Skeletal muscle satellite cell (primary cell): ENCODE measurements around the gene EXT2.

ENCODE experiments used
- H3K27me3 ChIP-seq: 2 replicates; pipeline ENCODE4 v1.7.0; 2013; ENCODE audit warnings: low read length; ENCODE audit not compliant: control insufficient read depth, insufficient read depth
- H3K36me3 ChIP-seq: 2 replicates; pipeline ENCODE4 v1.7.0; 2013; ENCODE audit warnings: mild to moderate bottlenecking, control low read depth, low read length; ENCODE audit not compliant: insufficient read depth
- H3K4me1 ChIP-seq: 2 replicates; pipeline ENCODE4 v1.7.0; 2013; ENCODE audit warnings: low read length; ENCODE audit not compliant: control insufficient read depth, insufficient read depth
- H3K4me2 ChIP-seq: 2 replicates; pipeline ENCODE4 v1.7.0; 2013; ENCODE audit warnings: mild to moderate bottlenecking, low read length
- H3K4me3 ChIP-seq: 2 replicates; pipeline ENCODE4 v1.7.0; 2013; ENCODE audit warnings: low read length
- H3K9ac ChIP-seq: 2 replicates; pipeline ENCODE4 v1.7.0; 2013; ENCODE audit warnings: mild to moderate bottlenecking, low read depth, low read length, moderate library complexity
- H3K9me3 ChIP-seq: replicated peaks from 2 replicates; pipeline ENCODE4 v1.7.0; 2013; ENCODE audit warnings: mild to moderate bottlenecking, control low read depth, low read length

Gene EXT2

GRCh38 chr11:44157019-44157418 is 61.5 kb downstream of the EXT2 start:
- H3K4me3 ChIP-seq: no peak overlapping the region
- H3K9me3 ChIP-seq: no peaks in the 10 kb centered on the region
- no peaks in the 10 kb centered on the region for H3K27me3 ChIP-seq
- no peak overlapping the region for H3K9ac ChIP-seq
- H3K4me1 ChIP-seq: no peaks in the 10 kb centered on the region
- peaks cover 7% of the 10 kb centered on the region for H3K36me3 ChIP-seq
- no peak overlapping the region for H3K4me2 ChIP-seq

GRCh38 chr11:44158384-44158783 is 62.9 kb downstream of the EXT2 start:
- no peaks in the 10 kb centered on the region for H3K9me3 ChIP-seq
- H3K9ac ChIP-seq: no peak overlapping the region
- no peak overlapping the region for H3K4me3 ChIP-seq
- H3K4me2 ChIP-seq: no peak overlapping the region
- peaks cover 7% of the 10 kb centered on the region for H3K36me3 ChIP-seq
- no peaks in the 10 kb centered on the region for H3K27me3 ChIP-seq
- no peaks in the 10 kb centered on the region for H3K4me1 ChIP-seq

- Histone ChIP-seq H3K9ac (no peak overlapping the region), H3K9me3 (no peaks in the 10 kb centered on the region), H3K36me3 (peaks cover 7% of the 10 kb centered on the region), H3K4me1 (no peaks in the 10 kb centered on the region), H3K4me2 (no peak overlapping the region), H3K27me3 (no peaks in the 10 kb centered on the region), H3K4me3 (no peak overlapping the region)
Measured at GRCh38 chr11:44159848-44160721, 64.6 kb downstream of the EXT2 start.

GRCh38 chr11:44162004-44162403 is 66.5 kb downstream of the EXT2 start:
- H3K27me3 ChIP-seq: no peaks in the 10 kb centered on the region
- no peaks in the 10 kb centered on the region for H3K4me1 ChIP-seq
- no peak overlapping the region for H3K4me3 ChIP-seq
- H3K9ac ChIP-seq: no peak overlapping the region
- H3K36me3 ChIP-seq: peaks cover 7% of the 10 kb centered on the region
- no peak overlapping the region for H3K4me2 ChIP-seq
- no peaks in the 10 kb centered on the region for H3K9me3 ChIP-seq

DNA sequence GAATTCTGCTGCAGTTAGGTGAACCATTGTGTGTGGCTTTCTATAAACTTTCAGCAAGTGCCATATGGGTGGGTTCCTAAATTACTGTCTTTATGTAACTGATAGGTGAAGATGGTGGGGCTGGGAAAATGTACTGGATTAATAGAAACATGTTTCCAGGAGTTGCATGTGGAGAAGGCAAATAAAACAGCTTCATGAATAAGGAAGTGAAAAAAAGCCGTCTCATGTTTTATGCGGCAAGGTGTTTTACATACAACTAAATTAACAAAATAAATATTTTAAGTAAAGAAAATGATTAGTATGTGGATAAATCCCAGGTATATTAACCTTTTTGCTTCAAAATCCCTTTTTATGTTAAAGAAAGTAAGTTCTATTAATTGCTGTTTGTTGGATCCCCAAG is 67.2 kb downstream of the EXT2 start:
- Histone ChIP-seq H3K4me3 (no peak overlapping the region), H3K4me2 (no peak overlapping the region), H3K36me3 (peaks cover 2% of the 10 kb centered on the region), H3K9ac (no peak overlapping the region), H3K27me3 (no peaks in the 10 kb centered on the region), H3K9me3 (no peaks in the 10 kb centered on the region), H3K4me1 (no peaks in the 10 kb centered on the region)

DNA sequence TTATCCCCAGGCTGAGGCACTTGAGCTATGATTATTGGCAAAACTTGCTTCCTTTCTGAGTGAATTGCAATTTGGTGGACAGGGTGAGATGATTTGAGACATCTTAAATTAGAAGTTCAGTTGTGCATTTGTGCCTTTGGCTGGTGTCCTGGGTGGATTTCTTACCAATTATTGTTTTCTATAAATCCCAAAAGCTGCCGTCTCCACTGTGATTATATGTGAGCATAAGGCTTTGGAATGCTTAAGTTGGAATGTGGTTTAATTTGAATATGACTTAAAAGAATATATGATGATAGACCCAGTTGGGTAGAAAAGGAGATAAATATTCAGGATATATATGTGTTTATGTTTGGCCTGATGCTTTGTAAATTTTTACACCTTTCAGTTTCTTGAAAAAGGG is 70.0 kb downstream of the EXT2 start:
- Histone ChIP-seq H3K27me3 (no peaks in the 10 kb centered on the region), H3K9me3 (no peaks in the 10 kb centered on the region), H3K4me2 (no peak overlapping the region), H3K9ac (no peak overlapping the region), H3K36me3 (no peaks in the 10 kb centered on the region), H3K4me1 (no peaks in the 10 kb centered on the region), H3K4me3 (no peak overlapping the region)

DNA sequence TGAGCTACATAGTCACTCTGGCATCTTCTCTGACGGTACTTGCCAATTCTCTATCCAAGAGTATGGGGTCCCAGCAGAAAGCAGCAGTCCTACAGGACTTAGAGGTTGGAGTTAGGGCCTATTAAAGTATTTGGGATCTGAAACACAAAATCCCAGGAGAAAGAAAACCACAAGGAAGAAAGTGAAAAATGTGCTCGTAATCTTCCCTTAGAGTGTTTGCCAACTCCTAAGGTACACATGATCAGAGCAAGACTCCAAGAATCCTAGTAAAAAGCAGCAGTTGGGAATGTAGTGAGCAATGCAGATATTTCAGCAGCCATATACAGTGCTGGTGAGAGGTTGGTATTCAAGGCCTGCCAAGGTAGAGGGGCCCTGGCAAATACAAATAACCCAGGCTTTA is 71.6 kb downstream of the EXT2 start:
- Histone ChIP-seq H3K4me3 (no peak overlapping the region), H3K9ac (no peak overlapping the region), H3K4me1 (no peaks in the 10 kb centered on the region), H3K27me3 (no peaks in the 10 kb centered on the region), H3K36me3 (no peaks in the 10 kb centered on the region), H3K9me3 (no peaks in the 10 kb centered on the region), H3K4me2 (no peak overlapping the region)

- H3K9me3 ChIP-seq: no peaks in the 10 kb centered on the region
- no peak overlapping the region for H3K9ac ChIP-seq
- no peak overlapping the region for H3K4me3 ChIP-seq
- H3K36me3 ChIP-seq: no peaks in the 10 kb centered on the region
- H3K4me2 ChIP-seq: no peak overlapping the region
- no peaks in the 10 kb centered on the region for H3K4me1 ChIP-seq
- no peaks in the 10 kb centered on the region for H3K27me3 ChIP-seq
Measured at GRCh38 chr11:44171518-44171917, 76.0 kb downstream of the EXT2 start.

DNA sequence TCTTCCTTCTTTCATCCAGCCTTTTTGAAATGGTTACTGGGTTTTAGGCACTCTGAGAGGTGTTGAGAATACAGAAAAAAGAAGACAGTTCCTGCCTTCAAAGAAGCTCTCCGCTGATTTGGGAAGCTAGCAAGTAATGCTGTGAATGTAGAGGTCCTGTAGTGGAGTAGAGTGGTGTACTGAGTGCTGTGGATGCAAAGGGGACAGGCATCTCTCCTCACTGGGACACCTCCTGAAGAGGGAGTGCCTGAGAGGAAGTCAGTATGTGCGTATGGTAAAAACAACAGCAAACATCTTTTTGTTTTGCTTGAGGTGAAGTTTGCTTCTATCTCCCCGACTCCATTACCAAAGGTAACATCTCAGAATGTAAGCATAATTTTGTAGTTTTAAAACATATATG is 77.5 kb downstream of the EXT2 start:
- no peaks in the 10 kb centered on the region for H3K9me3 ChIP-seq
- H3K4me3 ChIP-seq: no peak overlapping the region
- peaks cover 3% of the 10 kb centered on the region for H3K4me1 ChIP-seq
- H3K36me3 ChIP-seq: no peaks in the 10 kb centered on the region
- H3K9ac ChIP-seq: no peak overlapping the region
- no peaks in the 10 kb centered on the region for H3K27me3 ChIP-seq
- H3K4me2 ChIP-seq: no peak overlapping the region

DNA sequence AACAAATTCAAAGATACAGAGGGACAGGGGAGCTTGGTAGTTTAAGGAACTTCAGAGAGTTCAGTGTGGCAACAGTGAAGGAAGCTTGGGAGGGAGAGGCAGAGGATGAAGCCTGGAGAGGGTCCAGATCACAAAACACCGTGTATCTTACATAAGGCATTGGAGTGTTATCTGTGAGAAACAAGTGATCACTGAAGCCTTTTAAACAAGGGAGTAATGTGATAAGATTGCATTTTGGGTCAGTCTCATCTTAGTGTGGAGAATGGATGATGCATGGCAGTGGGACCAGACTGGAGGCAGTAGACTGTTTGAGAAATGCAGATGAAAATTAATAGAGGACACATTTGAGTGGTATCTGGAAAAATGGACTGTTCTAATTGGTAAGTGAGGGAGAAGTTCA is 79.4 kb downstream of the EXT2 start:
- no peak overlapping the region for H3K4me2 ChIP-seq
- no peak overlapping the region for H3K9ac ChIP-seq
- no peak overlapping the region for H3K4me3 ChIP-seq
- no peaks in the 10 kb centered on the region for H3K27me3 ChIP-seq
- no peaks in the 10 kb centered on the region for H3K9me3 ChIP-seq
- H3K4me1 ChIP-seq: peaks cover 9% of the 10 kb centered on the region
- H3K36me3 ChIP-seq: no peaks in the 10 kb centered on the region

DNA sequence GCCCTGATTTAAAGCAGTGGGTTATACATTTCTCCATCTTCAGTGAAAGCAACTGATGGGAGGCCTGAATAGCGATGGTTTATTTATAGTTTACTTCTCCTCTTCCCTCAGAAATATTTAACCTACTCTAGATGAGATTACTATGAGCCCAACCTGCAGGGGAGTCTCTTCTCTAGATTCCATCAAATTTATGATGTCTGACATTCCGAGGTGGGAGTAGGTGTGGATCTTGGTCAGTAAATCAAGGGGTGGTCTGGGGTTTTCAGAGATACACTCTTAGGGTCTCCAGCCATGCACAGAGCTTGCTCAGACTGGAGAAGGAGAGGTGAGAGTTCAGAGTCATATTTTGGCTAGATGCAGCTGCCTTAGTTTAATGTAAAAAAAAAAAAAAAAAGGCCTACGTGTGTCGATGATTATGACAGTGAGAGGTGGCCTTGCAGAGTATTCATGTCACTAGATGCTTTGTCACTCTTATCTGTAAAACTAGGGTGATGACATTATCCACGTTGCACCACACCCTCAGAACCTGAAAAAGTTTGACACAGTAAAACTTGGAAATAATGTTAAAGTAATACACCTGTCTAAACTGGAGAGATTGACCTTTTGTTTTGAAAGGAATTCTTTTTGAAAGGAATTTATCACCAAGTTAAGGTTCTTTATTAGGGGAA is 81.2 kb downstream of the EXT2 start:
- no peak overlapping the region for H3K4me2 ChIP-seq
- H3K36me3 ChIP-seq: no peaks in the 10 kb centered on the region
- peaks cover 9% of the 10 kb centered on the region for H3K4me1 ChIP-seq
- H3K9ac ChIP-seq: no peak overlapping the region
- no peak overlapping the region for H3K4me3 ChIP-seq
- no peaks in the 10 kb centered on the region for H3K27me3 ChIP-seq
- H3K9me3 ChIP-seq: no peaks in the 10 kb centered on the region

DNA sequence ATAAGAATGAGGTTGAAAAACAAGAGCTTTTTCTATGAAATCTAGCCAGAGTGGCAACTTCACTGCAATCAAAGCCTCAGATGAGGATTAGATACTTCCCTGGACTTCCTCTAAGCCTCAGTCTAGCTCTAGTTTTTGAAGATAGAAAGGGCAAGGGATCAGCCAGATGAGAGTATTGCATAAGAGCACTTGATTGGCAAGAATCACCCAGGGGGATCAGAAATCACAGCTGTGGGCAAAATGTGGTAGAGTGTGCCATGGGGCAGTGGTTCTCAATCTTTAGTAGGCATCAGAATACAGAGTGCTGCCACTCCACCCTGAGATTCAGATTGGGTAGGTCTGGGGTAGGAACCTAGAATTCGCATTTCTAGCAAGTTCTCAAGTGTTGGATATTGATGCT is 82.4 kb downstream of the EXT2 start:
- no peaks in the 10 kb centered on the region for H3K36me3 ChIP-seq
- peaks cover 9% of the 10 kb centered on the region for H3K4me1 ChIP-seq
- no peak overlapping the region for H3K4me2 ChIP-seq
- H3K27me3 ChIP-seq: no peaks in the 10 kb centered on the region
- H3K9me3 ChIP-seq: no peaks in the 10 kb centered on the region
- no peak overlapping the region for H3K9ac ChIP-seq
- H3K4me3 ChIP-seq: no peak overlapping the region
